ENCODE data around the gene MAST4.

GRCh38 chr5:66877843-66878242 lies 281.6 kb downstream of the MAST4 start:
- TF ChIP-seq CTCF (IDR thresholded peaks at IDR 0.05) = no peak
- TF ChIP-seq EZH2 (IDR thresholded peaks at IDR 0.05; ENCODE audit: borderline replicate concordance, insufficient read depth, low read depth, low read length, poor library complexity, severe bottlenecking) = no peak

Data from B cell (primary cell).